Fibroblast of skin of left quadriceps (primary cell): Measurements from ENCODE around the gene ZFAND4.
"Not testable (repeated sequence)": the region's sequence is repeated elsewhere in the genome, so short reads cannot be mapped to it uniquely, and the experiment has no call there.

ENCODE experiments used
- DNase-seq, 2 experiments: peaks; one replicate each; pipeline ENCODE4 v3.0.0-alpha.2; 2013; ENCODE audit warnings: low read depth in 2 of 2

ZFAND4 gene

GRCh38 chr10:45589868-45590267 is 82.7 kb downstream of the ZFAND4 start:
- no peak for DNase-seq

- DNase-seq: no peak
Observed at GRCh38 chr10:45589009-45589408, 83.6 kb downstream of the ZFAND4 start.

DNA sequence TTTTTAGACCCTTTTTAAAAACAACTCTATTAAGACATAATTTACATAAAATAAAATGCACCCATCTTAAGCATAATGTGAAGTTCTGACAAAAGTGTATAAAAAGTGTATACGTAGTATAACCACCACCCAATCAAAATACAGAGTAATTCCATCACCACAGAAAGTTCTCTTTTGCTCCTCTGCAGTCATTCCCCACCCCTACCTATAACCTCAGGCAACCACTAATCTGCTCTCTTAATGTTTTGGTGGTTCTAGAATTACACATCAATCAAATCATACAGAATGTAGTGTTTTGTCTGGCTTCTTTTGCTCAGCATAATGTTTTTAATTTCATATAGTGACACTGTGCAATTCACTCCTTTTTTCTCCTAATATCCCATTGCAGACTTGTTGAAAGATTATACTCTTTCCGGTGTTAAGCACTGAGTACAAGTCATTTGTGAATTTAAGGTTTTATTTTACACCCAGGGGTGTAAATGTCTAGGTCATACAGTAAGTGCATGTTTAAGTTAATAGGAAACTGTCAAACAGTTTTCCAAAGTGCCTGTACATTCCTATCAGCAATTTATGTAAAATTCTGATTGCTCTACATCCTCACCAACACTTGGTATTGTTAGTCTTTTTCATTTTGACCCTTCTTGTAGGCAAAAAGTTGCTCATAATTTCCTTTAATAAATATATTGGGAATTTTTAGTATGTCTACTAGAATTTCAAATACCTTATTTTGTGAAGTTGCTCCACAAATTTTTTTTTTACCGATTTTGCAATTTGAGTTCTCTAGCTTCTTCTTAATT is 86.3 kb downstream of the ZFAND4 start:
- DNase-seq: no peak

- DNase-seq: no peak
Observed at GRCh38 chr10:45585131-45585530, 87.4 kb downstream of the ZFAND4 start.

- DNase-seq: no peak
Observed at GRCh38 chr10:45582386-45582781, 90.2 kb downstream of the ZFAND4 start.

DNA sequence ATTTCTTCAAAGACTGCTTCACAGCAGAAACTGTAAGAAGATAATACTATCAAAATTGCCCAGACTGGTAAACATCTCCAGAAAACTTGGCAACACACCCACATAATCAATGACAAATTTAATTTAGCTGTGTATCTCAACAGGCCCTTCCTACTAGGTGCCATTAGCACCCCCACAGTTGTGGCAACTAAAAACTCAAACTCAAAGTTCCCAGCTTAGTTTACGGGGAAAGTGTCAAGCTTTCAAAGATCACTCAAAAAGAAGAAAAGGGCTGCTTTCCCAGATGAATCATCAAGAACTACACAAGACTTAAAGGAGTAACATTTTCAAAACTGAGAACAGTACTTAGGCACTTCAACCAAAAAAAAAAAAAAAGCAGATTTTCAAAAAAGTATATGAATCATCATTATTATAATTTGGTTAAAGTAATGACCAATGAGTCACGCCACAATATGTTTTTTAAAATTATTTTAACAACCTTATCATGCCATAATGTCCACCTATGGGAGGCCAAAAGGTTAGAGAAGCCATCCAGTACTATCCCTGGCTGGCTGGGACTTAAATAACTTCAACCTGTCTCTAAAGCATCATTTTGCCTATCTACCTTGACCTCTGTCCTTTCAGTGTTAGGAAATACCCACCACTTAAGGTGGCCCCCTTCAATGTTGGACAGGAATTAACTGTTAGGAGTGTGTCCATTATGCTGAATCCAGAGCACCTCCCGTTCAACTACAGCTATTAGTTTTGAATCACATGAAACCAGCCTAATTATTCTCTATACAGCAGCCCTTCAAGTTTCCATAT is 90.8 kb downstream of the ZFAND4 start:
- DNase-seq: no peak

GRCh38 chr10:45581216-45581549 is 91.4 kb downstream of the ZFAND4 start:
- no peak for DNase-seq

- no peak for DNase-seq
Observed at GRCh38 chr10:45580371-45581215, 92.0 kb downstream of the ZFAND4 start.

- no peak for DNase-seq
Observed at GRCh38 chr10:45578384-45578971, 94.1 kb downstream of the ZFAND4 start.

DNA sequence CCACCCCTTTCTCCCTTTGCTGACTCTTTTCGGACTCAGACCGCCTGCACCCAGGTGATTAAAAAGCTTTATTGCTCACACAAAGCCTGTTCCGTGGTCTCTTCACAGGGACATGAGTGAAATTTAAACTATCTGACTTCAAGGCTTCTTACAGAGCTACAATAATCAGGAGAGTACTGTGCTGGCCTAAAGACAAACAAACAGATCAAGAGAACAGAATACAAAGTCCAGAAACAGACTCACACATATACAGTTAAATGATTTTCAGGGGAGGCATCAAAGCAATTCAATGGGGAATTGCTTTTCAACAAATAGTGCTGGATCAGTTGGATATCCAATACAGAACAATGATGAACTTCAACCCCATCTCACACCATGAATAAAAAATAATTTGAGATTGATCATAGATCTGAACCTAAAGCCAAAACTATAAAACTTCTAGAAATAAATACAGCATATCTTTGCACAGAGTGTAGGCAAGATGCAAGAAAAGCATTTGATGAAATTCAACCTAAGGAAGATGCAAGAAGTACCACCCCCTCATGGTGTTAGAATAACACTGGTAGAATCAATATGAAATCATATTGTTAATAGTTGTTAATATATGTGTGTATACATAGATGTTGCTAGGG is 96.5 kb downstream of the ZFAND4 start:
- no peak for DNase-seq

DNA sequence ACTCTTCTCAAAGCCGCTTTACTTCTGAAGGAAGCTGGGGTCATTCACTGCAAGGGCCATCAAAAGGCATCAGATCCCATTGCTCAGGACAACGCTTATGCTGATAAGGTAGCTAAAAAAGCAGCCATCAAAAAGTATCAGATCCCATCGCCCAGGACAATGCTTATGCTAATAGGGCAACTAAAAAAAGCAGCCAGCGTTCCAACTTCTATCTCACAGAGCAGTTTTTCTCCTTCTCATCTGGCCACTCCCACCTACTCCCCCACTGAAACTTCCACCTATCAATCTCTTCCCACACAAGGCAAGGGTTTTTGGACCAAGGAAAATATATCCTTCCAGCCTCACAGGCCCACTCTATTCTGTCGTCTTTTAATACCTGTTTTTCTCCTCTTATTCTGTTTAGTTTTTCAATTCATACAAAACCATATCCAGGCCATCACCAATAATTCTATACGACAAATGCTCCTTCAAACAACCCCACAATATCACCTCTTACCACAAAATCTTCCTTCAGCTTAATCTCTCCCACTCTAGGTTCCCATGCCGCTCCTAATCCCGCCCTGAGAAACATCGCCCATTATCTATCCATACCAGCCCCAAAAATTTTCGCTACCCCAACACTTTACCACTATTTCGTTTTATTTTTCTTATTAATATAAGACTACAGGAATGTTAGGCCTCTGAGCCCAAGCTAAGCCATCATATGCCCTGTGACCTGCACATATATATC is 97.4 kb downstream of the ZFAND4 start:
- DNase-seq: not testable (repeated sequence)

GRCh38 chr10:45569471-45569870 is 103.1 kb downstream of the ZFAND4 start:
- DNase-seq: no peak

DNA sequence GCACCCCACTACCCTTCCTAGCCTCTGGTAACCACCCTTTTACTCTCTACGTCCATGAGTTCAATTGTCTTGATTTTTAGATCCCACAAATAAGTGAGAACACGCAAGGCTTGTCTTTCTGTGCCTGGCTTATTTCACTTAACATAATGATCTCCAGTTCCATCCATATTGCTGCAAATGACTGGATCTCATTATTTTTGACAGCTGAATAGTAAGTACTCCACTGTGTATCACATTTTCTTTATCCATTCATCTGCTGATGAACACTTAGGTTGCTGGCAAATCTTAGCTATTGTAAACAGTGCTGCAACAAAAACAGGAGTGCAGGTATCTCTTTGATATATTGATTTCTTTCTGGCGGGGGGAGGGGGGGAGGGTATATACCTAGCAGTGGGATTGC is 106.2 kb downstream of the ZFAND4 start:
- DNase-seq: no peak
